CD4-positive, alpha-beta T cell treated with Interleukin-1 beta for 1 hour (primary cell): ENCODE measurements around the gene EPG5.
"Not testable (repeated sequence)": the region's sequence is repeated elsewhere in the genome, so short reads cannot be mapped to it uniquely, and the experiment has no call there.

Experiments used
- DNase-seq, 2 donors: peaks; one replicate each; pipeline ENCODE4 v3.0.0-alpha.2; 2020 to 2022

EPG5 gene

GRCh38 chr18:45863469-45863868 is 103.7 kb downstream of the EPG5 start:
- no peak for DNase-seq

GRCh38 chr18:45861926-45862325 is 105.2 kb downstream of the EPG5 start:
- DNase-seq = no peak

- DNase-seq = no peak
These were observed 106.2 kb downstream of the EPG5 start for GRCh38 chr18:45860971-45861370.

GRCh38 chr18:45860492-45860891 is 106.6 kb downstream of the EPG5 start:
- DNase-seq = no peak

GRCh38 chr18:45859334-45859733 is 107.8 kb downstream of the EPG5 start:
- no peak for DNase-seq

- no peak for DNase-seq
These were observed 110.6 kb downstream of the EPG5 start for GRCh38 chr18:45856531-45856930.

- DNase-seq = no peak
These were observed 113.0 kb downstream of the EPG5 start for GRCh38 chr18:45854036-45854586.

GRCh38 chr18:45852631-45853030 is 114.5 kb downstream of the EPG5 start:
- no peak for DNase-seq

GRCh38 chr18:45851161-45851925 is 115.8 kb downstream of the EPG5 start:
- no peak for DNase-seq

GRCh38 chr18:45850021-45850420 is 117.1 kb downstream of the EPG5 start:
- DNase-seq = no peak

GRCh38 chr18:45849529-45849928 is 117.6 kb downstream of the EPG5 start:
- no peak for DNase-seq

- not testable (repeated sequence) for DNase-seq
These were observed 118.5 kb downstream of the EPG5 start for GRCh38 chr18:45848643-45849042.

- no peak for DNase-seq
These were observed 120.0 kb downstream of the EPG5 start for GRCh38 chr18:45847119-45847518.

- DNase-seq = no peak
These were observed 121.7 kb downstream of the EPG5 start for GRCh38 chr18:45845410-45845809.

GRCh38 chr18:45844938-45845337 is 122.2 kb downstream of the EPG5 start:
- DNase-seq = no peak

GRCh38 chr18:45843019-45843418 is 124.1 kb downstream of the EPG5 start:
- no peak for DNase-seq

GRCh38 chr18:45841765-45842442 is 125.2 kb downstream of the EPG5 start:
- DNase-seq = no peak

GRCh38 chr18:45841060-45841764 is 125.9 kb downstream of the EPG5 start:
- no peak for DNase-seq

GRCh38 chr18:45839414-45840395 is 127.4 kb downstream of the EPG5 start:
- DNase-seq = peak; percentile 17 to 32

- no peak for DNase-seq
These were observed 128.6 kb downstream of the EPG5 start for GRCh38 chr18:45838302-45839070.

GRCh38 chr18:45837283-45838070 is 129.7 kb downstream of the EPG5 start:
- DNase-seq = peak; percentile 48 to 62
